Fibroblast of villous mesenchyme (primary cell): ENCODE data around the gene DCP2. TPM values are rescaled to one million over a fixed set of nuclear protein-coding genes. Genes with fewer than 3 reads are reported as not detected.
A peak's percentile ranks its signal among the peaks of the same experiment; 100 is the strongest.
"Not testable (repeated sequence)": the region's sequence is repeated elsewhere in the genome, so short reads cannot be mapped to it uniquely, and the experiment has no call there.

ENCODE experiments used
- DNase-seq: peaks from one replicate; pipeline ENCODE4 v3.0.0-alpha.2; 2010; ENCODE audit warnings: low read depth
- H3K4me3 ChIP-seq: 2 replicates; pipeline ENCODE4 v1.5.1; 2011; ENCODE audit warnings: low read depth, mild to moderate bottlenecking, low read length
- total RNA-seq: library from RNA; depleted of rRNA; stranded (reverse); fragments of >200 nt; gene quantifications from 2 replicates; pipeline ENCODE4 v1.2.3, GENCODE V29; 2012
- TF ChIP-seq, protein P1 (sequence below): IDR thresholded peaks from 2 replicates; pipeline ENCODE4 v1.5.1; 2012; ENCODE audit warnings: low read depth, mild to moderate bottlenecking, low read length; ENCODE audit not compliant: insufficient read depth

DCP2 gene
- total RNA-seq, 1 donor, result 35.4 TPM

DNA sequence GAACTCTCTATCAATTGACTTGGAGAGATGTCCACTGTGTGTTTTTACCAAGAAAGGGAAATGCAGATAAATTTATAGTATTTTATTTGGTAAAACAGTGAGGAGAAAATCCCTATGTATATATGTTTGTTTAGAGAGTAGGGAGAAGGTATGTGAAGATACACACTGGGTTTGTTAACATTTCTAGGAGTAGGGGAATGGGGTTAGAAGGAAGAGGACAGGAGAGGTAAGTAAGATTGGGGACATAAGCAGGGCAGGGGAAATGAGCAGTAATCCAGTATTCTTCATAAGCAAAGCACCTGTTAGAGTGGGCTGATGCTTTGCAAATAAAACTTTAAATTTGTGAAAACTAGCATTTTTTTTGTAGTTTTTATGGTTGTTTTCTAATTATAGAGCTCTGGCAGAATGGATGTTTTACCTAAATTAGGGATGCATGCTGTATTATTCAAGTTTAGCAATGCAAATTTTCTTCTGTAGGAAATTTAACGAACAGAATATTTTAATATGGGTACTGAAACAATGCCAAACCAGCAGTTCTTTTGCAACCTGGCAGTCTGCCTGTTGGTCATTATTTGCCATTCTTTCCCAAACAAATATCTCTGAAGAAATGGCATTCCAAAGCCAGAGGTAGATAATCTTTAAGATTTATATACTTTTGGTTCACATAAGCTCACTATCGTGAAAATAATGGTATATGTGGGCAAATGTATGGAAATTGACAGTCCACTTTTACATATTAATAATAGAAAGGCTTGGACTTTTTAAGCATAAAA lies 19.4 kb upstream of the DCP2 start:
- TF ChIP-seq, protein P1, sequence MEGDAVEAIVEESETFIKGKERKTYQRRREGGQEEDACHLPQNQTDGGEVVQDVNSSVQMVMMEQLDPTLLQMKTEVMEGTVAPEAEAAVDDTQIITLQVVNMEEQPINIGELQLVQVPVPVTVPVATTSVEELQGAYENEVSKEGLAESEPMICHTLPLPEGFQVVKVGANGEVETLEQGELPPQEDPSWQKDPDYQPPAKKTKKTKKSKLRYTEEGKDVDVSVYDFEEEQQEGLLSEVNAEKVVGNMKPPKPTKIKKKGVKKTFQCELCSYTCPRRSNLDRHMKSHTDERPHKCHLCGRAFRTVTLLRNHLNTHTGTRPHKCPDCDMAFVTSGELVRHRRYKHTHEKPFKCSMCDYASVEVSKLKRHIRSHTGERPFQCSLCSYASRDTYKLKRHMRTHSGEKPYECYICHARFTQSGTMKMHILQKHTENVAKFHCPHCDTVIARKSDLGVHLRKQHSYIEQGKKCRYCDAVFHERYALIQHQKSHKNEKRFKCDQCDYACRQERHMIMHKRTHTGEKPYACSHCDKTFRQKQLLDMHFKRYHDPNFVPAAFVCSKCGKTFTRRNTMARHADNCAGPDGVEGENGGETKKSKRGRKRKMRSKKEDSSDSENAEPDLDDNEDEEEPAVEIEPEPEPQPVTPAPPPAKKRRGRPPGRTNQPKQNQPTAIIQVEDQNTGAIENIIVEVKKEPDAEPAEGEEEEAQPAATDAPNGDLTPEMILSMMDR, result no peak
- no peak for DNase-seq
- H3K4me3 ChIP-seq, result no peak overlapping the region

- peak; percentile 91 for DNase-seq
- no peak overlapping the region for H3K4me3 ChIP-seq
- TF ChIP-seq, protein P1, result no peak
Observed at GRCh38 chr5:112958093-112959088, 18.2 kb upstream of the DCP2 start.

- peak; percentile 73 for DNase-seq
- H3K4me3 ChIP-seq, result not testable (repeated sequence)
Observed at GRCh38 chr5:112959872-112960271, 16.7 kb upstream of the DCP2 start.

GRCh38 chr5:112960315-112960714 lies 16.3 kb upstream of the DCP2 start:
- no peak overlapping the region for H3K4me3 ChIP-seq
- no peak for DNase-seq
- TF ChIP-seq, protein P1, result no peak

GRCh38 chr5:112960863-112961504 lies 15.6 kb upstream of the DCP2 start:
- DNase-seq, result no peak
- H3K4me3 ChIP-seq, result no peak overlapping the region
- TF ChIP-seq, protein P1, result no peak

DNA sequence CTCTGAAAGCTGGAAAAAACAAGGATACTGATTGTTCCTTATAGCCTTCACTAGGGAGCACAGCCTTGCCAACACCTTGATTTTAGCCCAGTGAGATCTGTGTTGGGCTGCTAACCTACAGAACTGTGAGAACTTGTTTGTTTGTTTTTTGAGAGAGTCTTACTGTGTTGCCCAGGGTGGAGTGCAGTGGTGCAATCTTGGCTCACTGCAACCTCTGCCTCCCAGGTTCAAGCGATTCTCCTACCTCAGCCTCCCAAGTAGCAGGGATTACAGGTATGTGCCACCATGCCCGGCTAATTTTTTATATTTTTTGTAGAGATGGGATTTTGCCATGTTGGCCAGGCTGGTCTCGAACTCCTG lies 13.2 kb upstream of the DCP2 start:
- not testable (repeated sequence) for H3K4me3 ChIP-seq, DNase-seq

DNA sequence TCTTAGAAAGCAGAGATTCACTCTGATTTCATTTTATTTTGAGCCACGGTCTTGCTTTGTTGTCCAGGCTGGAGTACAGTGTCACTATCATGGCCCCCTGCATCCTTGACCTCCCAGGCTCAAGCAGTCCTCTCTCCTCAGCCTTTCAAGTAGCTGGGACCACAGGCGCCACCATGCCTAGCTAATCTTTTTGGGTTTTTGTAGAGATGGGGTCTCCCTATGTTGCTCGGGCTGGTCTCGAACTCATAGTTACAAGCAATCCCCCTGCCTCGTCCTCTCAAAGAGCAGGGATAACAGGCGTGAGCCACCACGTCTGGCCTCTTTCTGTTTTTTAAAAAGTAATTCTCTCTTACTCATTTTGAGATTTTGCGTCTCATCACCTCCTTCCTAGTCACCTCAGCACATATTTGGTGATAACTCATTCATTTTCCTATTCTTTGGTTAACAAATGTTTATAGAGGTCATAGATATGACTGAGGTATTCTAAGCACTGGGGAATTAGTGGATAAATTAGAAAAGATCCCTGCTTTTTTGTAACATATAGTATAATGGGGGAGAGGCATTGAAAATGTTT lies 10.8 kb upstream of the DCP2 start:
- no peak for DNase-seq
- H3K4me3 ChIP-seq, result no peak overlapping the region
- TF ChIP-seq, protein P1, result no peak
